GM18498 (cell line): ENCODE data around the gene PLAGL2.

Source experiments
- ATAC-seq: cut with Tn5 transposase; IDR thresholded peaks from one replicate; pipeline ENCODE4 v1.9.1; 2021; ENCODE audit warnings: mild to moderate bottlenecking, moderate library complexity; ENCODE audit not compliant: unreplicated experiment

Gene PLAGL2

GRCh38 chr20:32231847-32232246 is 24.3 kb upstream of the PLAGL2 start:
- no peak for ATAC-seq

GRCh38 chr20:32231245-32231644 is 23.7 kb upstream of the PLAGL2 start:
- ATAC-seq: no peak

- ATAC-seq: no peak
These were observed 23.2 kb upstream of the PLAGL2 start for GRCh38 chr20:32230707-32231106.

DNA sequence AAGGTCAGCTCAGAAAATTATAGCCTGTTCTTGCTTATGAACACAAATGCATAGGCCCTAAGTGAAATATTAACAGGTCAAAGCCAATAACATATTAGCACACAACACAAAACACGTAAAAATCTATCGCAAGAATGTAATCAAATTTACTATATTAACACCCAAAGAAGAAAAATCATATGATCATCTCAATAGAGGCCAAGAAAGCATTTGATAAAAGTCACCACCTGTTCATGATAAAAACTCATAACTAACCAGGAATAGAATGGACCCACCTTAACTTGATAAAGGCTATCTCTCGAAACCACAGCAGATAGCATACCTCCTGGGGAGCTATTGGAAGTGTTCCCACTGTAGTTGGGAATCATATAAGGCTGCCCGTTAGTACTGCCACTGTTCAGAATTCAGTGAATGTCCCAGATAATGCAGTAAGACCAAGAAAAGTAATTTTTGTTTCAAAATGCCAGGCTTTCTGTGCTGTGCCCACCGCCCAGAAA is 21.8 kb upstream of the PLAGL2 start:
- ATAC-seq: no peak

GRCh38 chr20:32227744-32228688 is 20.5 kb upstream of the PLAGL2 start:
- ATAC-seq: no peak

- ATAC-seq: no peak
These were observed 19.8 kb upstream of the PLAGL2 start for GRCh38 chr20:32227306-32227705.

DNA sequence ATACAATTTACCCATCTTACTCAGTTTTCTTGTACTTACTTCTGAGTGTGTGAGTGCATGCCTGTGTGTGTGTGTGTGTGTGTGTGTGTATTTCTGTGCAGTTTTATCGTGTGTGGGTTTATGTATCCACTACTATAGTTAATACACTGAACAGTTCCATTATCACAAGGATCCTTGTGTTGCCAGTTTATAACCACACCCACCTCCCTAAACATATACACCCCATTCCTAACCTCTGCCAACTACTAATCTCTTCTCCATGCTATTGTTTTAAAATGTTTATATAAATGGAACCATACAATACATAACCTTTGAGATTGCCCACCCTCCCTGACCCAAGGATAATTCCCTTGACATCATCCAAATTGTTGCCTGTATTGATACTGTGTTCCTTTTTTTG is 18.8 kb upstream of the PLAGL2 start:
- ATAC-seq: no peak

DNA sequence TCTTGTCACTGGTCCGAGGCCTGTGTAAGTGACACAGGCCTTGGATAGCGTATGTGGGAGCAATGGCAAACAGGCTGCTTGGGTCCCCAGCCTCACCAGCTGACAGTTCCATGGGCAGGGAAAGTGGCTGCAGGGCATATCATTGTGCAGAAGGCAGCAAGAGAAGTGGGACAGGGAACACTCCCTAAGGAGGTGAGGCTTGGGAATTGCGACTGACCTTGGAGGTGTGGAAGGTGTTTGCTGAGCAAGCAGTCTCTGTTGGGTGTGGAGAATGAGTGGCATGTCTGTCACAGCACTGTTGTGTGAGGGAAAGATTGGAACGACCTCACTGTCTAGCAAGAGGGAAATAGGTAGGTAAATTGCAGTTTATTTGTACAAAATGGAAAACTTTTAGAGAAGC is 16.9 kb upstream of the PLAGL2 start:
- ATAC-seq: no peak

DNA sequence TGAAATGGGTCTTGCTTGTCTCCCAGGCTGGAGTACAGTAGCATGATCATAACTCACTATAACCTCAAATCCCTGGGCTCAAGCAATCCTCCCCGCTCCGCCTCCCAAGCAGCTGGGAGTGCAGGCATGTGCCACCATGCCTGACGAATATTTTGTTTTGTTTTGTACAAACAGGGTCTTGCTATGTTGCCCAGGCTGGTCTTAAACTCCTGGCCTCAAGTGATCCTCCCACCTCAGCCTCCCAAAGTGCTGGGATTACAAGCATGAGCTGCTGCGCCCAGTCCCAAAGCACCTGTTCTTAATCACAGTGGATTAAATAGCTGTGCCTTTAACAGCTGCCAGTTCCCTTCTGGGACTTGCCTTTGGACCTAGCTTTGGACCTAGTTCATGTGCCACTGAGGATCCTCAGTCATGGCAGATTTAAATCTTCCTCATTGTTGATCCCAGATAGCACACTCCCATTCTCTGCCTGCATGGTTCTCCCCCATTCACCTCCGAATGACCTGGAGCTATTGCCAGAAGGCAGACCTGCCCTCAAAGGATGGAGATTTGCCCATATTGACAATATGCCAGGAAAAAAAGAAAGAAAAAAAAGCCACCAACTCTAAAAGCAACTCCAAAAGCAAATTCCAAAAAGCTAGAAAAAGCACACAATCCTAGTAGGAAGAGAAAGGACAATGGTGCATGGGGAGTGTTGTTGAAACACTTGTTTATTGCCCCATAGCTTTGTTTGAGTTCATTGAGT is 10.8 kb upstream of the PLAGL2 start:
- ATAC-seq: no peak

DNA sequence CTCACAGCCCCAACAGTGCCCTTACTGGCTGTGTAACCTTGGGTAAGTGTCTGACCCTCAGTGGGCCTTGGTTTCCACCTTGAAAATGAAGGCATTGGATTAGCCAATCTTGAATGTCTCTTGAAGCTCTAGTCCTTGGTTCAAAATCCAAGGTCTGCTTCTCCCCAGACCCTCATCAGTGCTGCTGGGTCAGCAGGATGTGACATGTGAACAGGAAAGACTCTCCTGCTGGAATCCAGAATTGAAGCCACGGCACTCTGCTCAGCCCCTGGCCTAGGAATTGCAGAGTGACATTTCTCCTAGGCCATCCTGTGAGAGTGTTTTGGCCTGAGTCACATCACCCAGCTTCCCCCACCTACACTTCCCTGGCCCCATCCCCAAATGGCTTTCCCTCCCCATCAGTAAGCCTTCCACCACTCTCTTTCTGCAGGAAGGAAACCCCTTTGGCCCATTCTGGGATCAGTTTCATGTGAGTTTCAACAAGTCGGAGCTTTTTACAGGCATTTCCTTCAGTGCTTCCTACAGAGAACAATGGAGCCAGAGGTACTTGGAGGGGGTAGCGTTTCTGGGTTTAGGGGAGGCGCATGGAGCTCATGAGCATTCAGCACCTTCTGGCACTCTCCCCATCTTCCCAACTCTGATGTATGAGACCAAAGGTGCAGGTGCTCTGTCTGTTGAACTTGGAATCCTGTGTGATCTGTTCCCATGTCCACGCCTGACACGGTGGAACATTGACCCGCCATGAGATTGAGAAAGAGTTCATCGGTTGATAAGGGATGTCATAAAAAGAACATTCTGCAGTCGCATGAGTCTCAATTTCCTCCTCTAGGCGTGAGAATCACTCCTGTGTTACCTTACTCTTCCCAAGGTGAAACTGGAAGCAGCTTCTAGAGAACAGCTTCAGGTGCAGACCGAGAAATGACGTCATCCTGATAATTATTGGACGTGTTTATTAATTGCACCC is 8.9 kb upstream of the PLAGL2 start:
- ATAC-seq: no peak

DNA sequence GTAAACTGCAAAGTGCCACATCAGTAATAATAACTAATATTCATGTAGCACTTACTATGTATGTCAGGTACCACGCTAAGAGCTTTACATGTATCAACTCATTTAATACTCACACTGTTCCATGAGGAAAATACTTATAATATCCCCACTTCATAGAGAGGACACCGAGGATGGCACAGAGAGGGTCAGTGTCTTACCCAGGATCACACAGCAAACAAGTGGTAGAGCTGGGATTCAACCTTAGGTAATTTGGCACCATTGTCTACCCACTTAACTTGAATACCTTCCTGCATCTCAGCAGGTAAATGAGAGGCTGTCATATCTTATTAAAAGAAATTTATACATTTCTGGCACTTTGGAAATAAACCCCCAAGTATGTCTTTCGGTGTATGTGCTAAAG is 8.2 kb upstream of the PLAGL2 start:
- ATAC-seq: no peak

DNA sequence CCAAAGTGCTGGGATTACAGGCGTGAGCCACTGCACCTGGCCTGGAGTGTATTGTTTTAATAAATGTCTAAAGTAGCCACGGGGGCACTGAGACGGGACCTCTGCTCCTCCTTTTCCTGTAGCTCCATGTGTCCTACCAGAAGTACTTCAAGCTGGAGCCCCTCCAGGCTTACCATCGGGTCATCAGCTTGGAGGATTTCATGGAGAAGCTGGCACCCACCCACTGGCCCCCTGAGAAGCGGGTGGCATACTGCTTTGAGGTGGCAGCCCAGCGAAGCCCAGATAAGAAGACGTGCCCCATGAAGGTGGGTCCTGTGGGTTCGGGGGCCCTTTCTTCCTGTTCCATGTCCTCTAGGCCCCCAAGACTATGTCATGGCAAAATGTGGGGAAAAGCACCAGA is 7.6 kb upstream of the PLAGL2 start:
- no peak for ATAC-seq

- ATAC-seq: no peak
These were observed 6.3 kb upstream of the PLAGL2 start for GRCh38 chr20:32213870-32214269.

DNA sequence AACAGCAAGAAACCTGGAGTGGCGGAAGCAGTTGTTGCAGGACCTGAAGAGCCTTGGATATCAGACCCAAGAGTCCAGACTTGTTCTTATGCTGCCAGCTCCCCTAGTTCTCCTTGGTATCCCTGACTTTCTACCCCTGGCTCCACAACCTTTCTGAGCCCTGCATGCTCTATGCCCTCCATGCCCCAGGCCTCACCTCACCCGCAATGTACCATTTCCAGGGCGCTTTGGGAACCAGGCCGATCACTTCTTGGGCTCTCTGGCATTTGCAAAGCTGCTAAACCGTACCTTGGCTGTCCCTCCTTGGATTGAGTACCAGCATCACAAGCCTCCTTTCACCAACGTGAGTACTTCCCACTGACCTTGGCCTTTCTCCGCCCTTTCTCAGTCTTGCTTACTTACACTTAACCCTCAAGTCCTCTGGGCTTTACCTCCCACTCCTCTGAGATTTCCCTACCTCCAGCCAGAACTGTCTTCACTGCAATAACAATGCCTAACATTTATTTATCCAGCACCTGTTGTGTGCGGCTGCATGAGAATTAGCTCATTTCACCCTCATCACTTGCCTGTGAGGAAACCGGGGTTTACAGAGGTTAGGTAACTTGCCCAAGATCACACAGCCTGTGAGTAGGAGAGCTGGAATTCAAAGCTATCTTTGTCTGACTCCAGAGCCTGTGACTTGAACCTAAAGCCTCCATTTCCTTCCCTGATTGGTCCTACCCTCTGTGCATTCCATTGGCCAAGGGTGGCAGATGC is 2.5 kb upstream of the PLAGL2 start:
- no peak for ATAC-seq

DNA sequence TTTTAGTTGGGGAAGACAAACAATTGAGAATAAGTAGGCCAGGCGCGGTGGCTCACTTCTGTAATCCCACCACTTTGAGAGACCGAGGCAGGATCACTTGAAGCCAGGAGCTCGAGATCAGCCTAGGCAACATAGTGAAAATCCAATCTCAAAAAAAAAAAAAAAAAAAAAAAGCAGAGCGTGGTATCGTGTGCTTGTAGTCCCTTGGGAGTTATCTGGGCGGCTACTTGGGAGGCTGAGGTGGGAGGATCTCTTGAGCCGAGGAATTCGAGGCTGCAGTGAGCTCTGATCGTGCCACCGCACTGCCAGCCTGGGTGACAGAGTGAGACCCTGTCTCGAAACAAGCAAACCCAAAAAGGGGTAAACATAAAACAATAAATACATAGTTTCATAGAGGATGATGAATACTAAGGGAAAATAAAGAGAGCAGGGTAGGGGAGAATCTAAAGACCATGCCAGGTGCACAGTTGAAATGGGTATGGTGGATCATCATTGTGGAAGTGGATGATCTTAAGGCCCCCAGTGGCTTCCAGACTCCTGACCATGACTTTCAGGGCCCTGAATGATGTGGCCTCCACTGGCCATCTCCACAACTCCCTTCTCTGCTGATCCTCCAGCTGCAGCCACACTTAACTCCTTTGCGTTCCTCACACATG is 1.1 kb upstream of the PLAGL2 start:
- no peak for ATAC-seq

GRCh38 chr20:32206760-32207625 is 550 bp downstream of the PLAGL2 start:
- ATAC-seq: peak; percentile 19

GRCh38 chr20:32205843-32206759 is 1.4 kb downstream of the PLAGL2 start:
- no peak for ATAC-seq
